ENCODE measurements around the gene RAB23. TPM values are rescaled to one million over a fixed set of nuclear protein-coding genes. Genes with fewer than 3 reads are reported as not detected.

The RAB23 gene
- total RNA-seq = 10 to 100 TPM; 11.0 to 14.7 TPM

DNA sequence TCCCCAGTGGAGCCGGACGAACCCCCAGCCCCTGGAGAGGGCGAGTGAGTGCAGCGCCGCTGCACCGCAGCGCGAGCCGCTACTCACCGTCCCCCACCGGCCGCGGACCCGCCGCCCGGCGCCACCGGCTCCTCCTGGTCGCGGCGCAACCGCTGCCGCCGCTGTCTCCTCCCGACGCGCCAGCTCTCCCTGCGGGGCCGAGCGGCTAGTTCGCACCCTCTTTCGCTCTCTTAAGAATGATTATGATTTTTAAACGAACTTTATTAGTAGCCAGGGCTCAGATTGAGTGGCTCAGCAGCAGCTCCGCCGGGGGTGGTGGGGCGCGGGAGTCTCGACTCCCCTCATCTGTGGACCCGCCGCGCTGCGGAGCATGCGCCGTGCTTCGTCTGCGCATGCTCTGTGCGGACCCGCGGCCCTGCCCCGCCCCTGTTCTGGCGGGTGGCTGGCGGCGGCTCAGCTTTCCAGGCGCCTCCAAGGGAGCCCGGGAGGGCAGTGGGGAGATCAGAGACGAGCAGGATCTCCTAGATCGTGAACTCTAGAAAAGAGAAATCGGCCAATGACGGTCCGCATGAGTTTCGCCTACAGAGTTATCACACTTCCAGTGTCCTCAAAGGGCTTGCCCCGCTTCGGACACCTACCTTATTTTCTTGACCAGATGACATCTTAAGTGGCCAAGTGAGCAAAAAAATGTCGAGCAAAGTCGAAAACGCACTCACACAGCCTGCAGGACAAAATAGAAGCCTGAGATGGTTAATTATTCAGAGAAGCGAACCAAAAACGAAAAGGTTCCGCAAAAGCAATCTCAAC is at the start of gene RAB23:
RAB23 (minus strand) TSS at position 372 of the 807 bp plus-strand sequence. CDS start 11,927 bp downstream, outside the sequence.

DNA sequence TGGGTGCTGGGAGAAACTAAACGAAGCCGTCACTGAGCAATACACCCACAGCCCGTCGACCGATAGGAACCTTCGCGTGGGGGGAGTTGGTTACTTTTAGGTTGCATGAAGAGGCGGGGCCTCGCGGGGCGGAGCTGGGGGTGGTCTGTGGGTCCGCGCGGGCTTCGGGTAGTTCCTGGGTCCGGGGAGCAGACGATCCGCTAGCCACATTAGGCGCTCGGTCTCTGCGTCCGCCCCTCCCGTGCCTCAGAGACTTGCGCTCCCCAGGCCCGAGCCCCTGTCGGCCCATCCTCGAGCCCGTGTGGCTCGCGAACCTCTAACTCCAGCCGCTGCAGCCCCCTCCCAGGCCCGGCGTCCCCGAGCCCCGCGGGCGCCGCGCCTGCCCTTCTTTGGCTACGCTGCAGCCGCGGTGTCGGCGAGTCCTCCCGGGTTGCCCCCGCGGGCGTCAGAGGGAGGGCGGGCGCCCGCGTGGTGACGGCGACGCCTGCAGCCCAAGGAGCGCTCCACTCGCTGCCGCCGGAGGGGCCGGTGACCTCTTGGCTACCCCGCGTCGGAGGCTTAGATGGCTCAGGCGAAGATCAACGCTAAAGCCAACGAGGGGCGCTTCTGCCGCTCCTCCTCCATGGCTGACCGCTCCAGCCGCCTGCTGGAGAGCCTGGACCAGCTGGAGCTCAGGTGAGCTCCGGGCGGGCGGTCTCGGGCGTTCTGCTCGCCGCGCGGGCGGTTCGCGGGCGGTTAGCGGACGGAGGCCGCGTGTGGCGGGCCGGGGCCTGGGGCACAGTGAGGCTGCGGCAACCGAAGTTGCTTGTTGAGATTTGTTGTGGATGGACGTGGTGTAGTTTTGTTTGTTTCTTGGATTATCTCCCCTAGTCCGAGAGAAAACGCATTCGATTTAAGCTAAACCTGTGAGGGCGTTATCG is 49.7 kb downstream of the RAB23 start, which contains the start of gene BAG2:
BAG2 (plus strand) TSS at position 191 of the 920 bp plus-strand sequence; CDS start at position 563, 372 bp downstream.

Other genes with a start within 250 kb of the RAB23 start
- gene KIAA1586, start 175.6 kb downstream of the RAB23 start, total RNA-seq = 1 to 10 TPM; 7.9 to 9.7 TPM
- 10 to 100 TPM; 44.7 to 53.6 TPM for gene ZNF451, start 132.1 kb downstream of the RAB23 start, total RNA-seq
- 1 to 10 TPM; 1.4 to 3.7 TPM for gene BAG2, start 50.0 kb downstream of the RAB23 start, total RNA-seq
- gene PRIM2, start 95.3 kb upstream of the RAB23 start, total RNA-seq = 10 to 100 TPM; 18.9 to 47.3 TPM

Measured in melanocyte of skin (primary cell).